HepG2 (cell line): ENCODE measurements around the gene TAOK3. TPM values are rescaled to one million over a fixed set of nuclear protein-coding genes. Genes with fewer than 3 reads are reported as not detected.
A peak's percentile ranks its signal among the peaks of the same experiment; 100 is the strongest.

Source experiments
- ATAC-seq: fragments of 200-7000 bp; cut with Tn5 transposase; 3 replicates; pipeline ENCODE4 v1.9.1; 2020; ENCODE audit warnings: mild to moderate bottlenecking, moderate library complexity
- BruUV-seq: library from RNA; stranded (reverse); fragments of 400-500 nt; replicated peaks from 2 replicates; lab custom pipeline; 2021; lab: Mats Ljungman, UMichigan
- CTCF ChIA-PET: fragments of 300-600 bp; formaldehyde crosslinking; extraction: SDS; loops from one replicate; lab custom pipeline; 2021; ENCODE audit warnings: low total read pairs, inconsistent platforms, low intra/inter-chr PET ratio; lab: Yijun Ruan, JAX
- POLR2A ChIA-PET: fragments of 350-600 bp; sonication (Branson Sonifier 250); formaldehyde crosslinking; loops from one replicate; lab custom pipeline; 2020; ENCODE audit warnings: antibody characterized with exemption, inconsistent platforms; lab: Yijun Ruan, JAX
- DNase-seq: peaks from one replicate; pipeline ENCODE4 v3.0.0-alpha.2; 2015; ENCODE audit warnings: low spot score
- FAIRE-seq: peaks from 3 replicates; lab custom pipeline; 2011; peaks lifted over from hg19 to GRCh38; lab: Jason Lieb, UNC
- H2AFZ ChIP-seq: one replicate; pipeline ENCODE4 v1.6.1; 2011; ENCODE audit warnings: low read length, inconsistent platforms
- H3K27ac ChIP-seq: fragments of 300-600 bp; 3 replicates; pipeline ENCODE4 v1.8.0; 2011; ENCODE audit warnings: mixed run types, mild to moderate bottlenecking, mixed read lengths, low read length, inconsistent platforms; ENCODE audit not compliant: insufficient read depth; ENCODE audit errors: extremely low read length
- H3K27me3 ChIP-seq, 2 experiments: fragments of 200-600 bp in 1 of 2; 2 replicates in 1 of 2; 3 replicates in 1 of 2; pipeline versions ENCODE4 v1.6.0 to v1.8.0; 2011; ENCODE audit warnings: low read length in 2 of 2, mild to moderate bottlenecking in 2 of 2, moderate library complexity in 2 of 2, inconsistent platforms in 1 of 2; ENCODE audit not compliant: insufficient read depth in 2 of 2, control insufficient read depth in 1 of 2
- H3K36me3 ChIP-seq, 2 experiments: fragments of 200-600 bp in 1 of 2; replicated peaks in 1 of 2; 2 replicates in 1 of 2; 3 replicates in 1 of 2; pipeline versions ENCODE4 v1.5.1 to v1.8.0; 2011; ENCODE audit warnings: low read length in 2 of 2, inconsistent platforms in 1 of 2; ENCODE audit not compliant: insufficient read depth in 2 of 2, control insufficient read depth in 1 of 2
- H3K4me1 ChIP-seq: 2 replicates; pipeline ENCODE4 v1.5.1; 2012; ENCODE audit warnings: low read length, inconsistent platforms; ENCODE audit not compliant: insufficient read depth
- H3K4me2 ChIP-seq: 2 replicates; pipeline ENCODE4 v1.6.0; 2011; ENCODE audit warnings: low read depth, low read length, inconsistent platforms
- H3K4me3 ChIP-seq, 3 experiments: fragments of 200-600 bp in 1 of 3; sonication (generic), shearing (Covaris generic) in 1 of 3; replicated peaks in 1 of 3; 2 replicates each; pipeline ENCODE4 v1.5.1; 2011 to 2016; ENCODE audit warnings: low read length in 3 of 3, inconsistent platforms in 2 of 3, low read depth in 2 of 3, mild to moderate bottlenecking in 2 of 3, control low read depth in 1 of 3, mixed read lengths in 1 of 3; ENCODE audit not compliant: insufficient read depth in 1 of 3
- H3K79me2 ChIP-seq: one replicate; pipeline ENCODE4 v1.6.1; 2011; ENCODE audit warnings: low read length, inconsistent platforms; ENCODE audit not compliant: insufficient read depth
- H3K9ac ChIP-seq: 2 replicates; pipeline ENCODE4 v1.6.0; 2011; ENCODE audit warnings: mild to moderate bottlenecking, low read depth, low read length, inconsistent platforms; ENCODE audit not compliant: insufficient read depth
- H3K9me3 ChIP-seq: 2 replicates; pipeline ENCODE4 v1.5.1; 2012; ENCODE audit warnings: mild to moderate bottlenecking, low read length
- H4K20me1 ChIP-seq: 2 replicates; pipeline ENCODE4 v1.6.0; 2011; ENCODE audit warnings: inconsistent platforms, mild to moderate bottlenecking, low read length, moderate library complexity; ENCODE audit not compliant: insufficient read depth
- ARID2 ChIP-seq: sonication (generic); formaldehyde crosslinking; IDR thresholded peaks from 2 replicates; pipeline ENCODE4 v1.8.1; 2022; ENCODE audit warnings: mild to moderate bottlenecking, missing genetic modification reagents, borderline replicate concordance
- CHD4 ChIP-seq: fragments of 200-600 bp; sonication (generic); IDR thresholded peaks from 2 replicates; pipeline ENCODE4 v1.7.0; 2017; ENCODE audit warnings: mild to moderate bottlenecking, low read length, borderline replicate concordance
- FOXP1 ChIP-seq, 2 experiments: fragments of 450-650 bp in 1 of 2; IDR thresholded peaks; 2 replicates each; pipeline ENCODE4 v1.6.1; 2017 to 2018; ENCODE audit warnings: antibody characterized with exemption in 1 of 2
- GATAD2A ChIP-seq: IDR thresholded peaks from 2 replicates; pipeline ENCODE4 v1.6.1; 2016
- MXD4 ChIP-seq: IDR thresholded peaks from 2 replicates; pipeline ENCODE4 v1.6.1; 2016; ENCODE audit warnings: mild to moderate bottlenecking, missing biosample characterization, missing genetic modification reagents
- NFE2L2 ChIP-seq: fragments of 150-350 bp; IDR thresholded peaks from 2 replicates; pipeline ENCODE4 v1.6.1; 2014; ENCODE audit warnings: low read length
- PAXIP1 ChIP-seq: sonication (generic); formaldehyde crosslinking; conservative IDR thresholded peaks from 2 replicates; pipeline ENCODE4 v1.4.0; 2020; ENCODE audit warnings: mild to moderate bottlenecking, missing genetic modification reagents, moderate library complexity
- RXRB ChIP-seq: IDR thresholded peaks from 2 replicates; pipeline ENCODE4 v1.6.1; 2016; ENCODE audit warnings: borderline replicate concordance, missing genetic modification reagents, missing compliant biosample characterization
- SAP130 ChIP-seq: IDR thresholded peaks from 2 replicates; pipeline ENCODE4 v1.6.1; 2016; ENCODE audit warnings: low read depth
- SNAPC2 ChIP-seq: sonication (generic); formaldehyde crosslinking; IDR thresholded peaks from 2 replicates; pipeline ENCODE4 v1.8.1; 2022; ENCODE audit warnings: mild to moderate bottlenecking, missing genetic modification reagents
- SOX13 ChIP-seq, 3 experiments: fragments of 450-650 bp in 1 of 3; sonication (generic) in 1 of 3; formaldehyde crosslinking in 1 of 3; IDR thresholded peaks in 2 of 3; conservative IDR thresholded peaks in 1 of 3; 2 replicates each; pipeline versions ENCODE4 v1.5.0 to v1.6.1; 2016 to 2020; ENCODE audit warnings: antibody characterized with exemption in 1 of 3, mild to moderate bottlenecking in 1 of 3, missing compliant biosample characterization in 1 of 3, missing genetic modification reagents in 1 of 3, moderate library complexity in 1 of 3
- ZMYM3 ChIP-seq: sonication (generic); formaldehyde crosslinking; IDR thresholded peaks from 2 replicates; pipeline ENCODE4 v1.5.1; 2020; ENCODE audit warnings: mild to moderate bottlenecking, missing genetic modification reagents
- ZNF513 ChIP-seq: sonication (generic); formaldehyde crosslinking; conservative IDR thresholded peaks from 2 replicates; pipeline ENCODE4 v1.5.0; 2020; ENCODE audit warnings: missing genetic modification reagents
- WGBS: methylation state at CpG from one replicate; pipeline ENCODE4 v1.1.6; 2017; ENCODE audit warnings: low lambda C conversion rate; 5-methylcytosine and 5-hydroxymethylcytosine counted together
- in situ Hi-C: cut with HindIII; loops from 2 replicates; pipeline ENCODE4 v1.10.0; 2017; ENCODE audit warnings: low pct_unique_long_range_greater_than_20kb; ENCODE audit not compliant: extremely low pct_ligation_motif_present
- intact Hi-C: fragments of 100-400 bp; cut with micrococcal nuclease; formaldehyde crosslinking; loops from one replicate; pipeline ENCODE4 v1.10.0; 2022; ENCODE audit not compliant: unreplicated experiment
- polyA plus RNA-seq, 8 experiments: library from polyadenylated mRNA; depleted of rRNA in 3 of 8; stranded (reverse) in 7 of 8; unstranded in 1 of 8; fragments of >200 nt; fragmentation: Illumina TruSeq in 4 of 8; extraction: Trizol in 4 of 8; gene quantifications; 2 replicates each; pipeline versions ENCODE4 v1.2.1 to v1.2.3, GENCODE V29; 2011 to 2016; ENCODE audit warnings: low read depth in 4 of 8, missing spikeins in 1 of 8, mixed read lengths in 1 of 8; ENCODE audit not compliant: insufficient read depth in 1 of 8
- total RNA-seq, 5 experiments: library from RNA; depleted of rRNA; stranded (reverse); fragments of >200 nt; fragmentation: Illumina TruSeq; extraction: Trizol; gene quantifications; 2 replicates each; pipeline ENCODE4 v1.2.3, GENCODE V29; 2016; ENCODE audit warnings: low read depth in 1 of 5
- TF ChIP-seq, protein P1 (sequence below): sonication (generic); formaldehyde crosslinking; IDR thresholded peaks from 2 replicates; pipeline ENCODE4 v1.5.1; 2020; ENCODE audit warnings: mild to moderate bottlenecking, missing genetic modification reagents, moderate library complexity

TAOK3 gene
- total and polyA plus RNA-seq, 2 of the 13 experiments (the other 11 are each of a cell fraction or from before 2014, with no cell fraction given): 10.4 to 12.3 TPM

GRCh38 chr12:118350908-118351559 lies 21.7 kb downstream of the TAOK3 start (continued):
- peak; percentile 28; the same call in 1 of the 2 replicates for TF ChIP-seq PAXIP1 (CRISPR knock-in tag)
- TF ChIP-seq GATAD2A: peak; percentile 44; the same call in 1 of the 2 replicates
- peak; percentile 8; the same call in 1 of the 2 replicates for TF ChIP-seq RXRB
- TF ChIP-seq SAP130 (CRISPR knock-in tag): peak; percentile 34; the same call in 1 of the 2 replicates
- no peak for TF ChIP-seq FOXP1 (IDR thresholded peaks at IDR 0.05)
- TF ChIP-seq FOXP1 (CRISPR knock-in tag; IDR thresholded peaks at IDR 0.05): peak; percentile 69
- TF ChIP-seq SOX13 (IDR thresholded peaks at IDR 0.05): no peak
- TF ChIP-seq SOX13 (CRISPR knock-in tag; conservative IDR thresholded peaks at IDR 0.05 in 1 of 2, IDR thresholded peaks at IDR 0.05 in 1 of 2): peak in 1 of 2 experiments; percentile 49; a peak in 1 of 4 replicates
- TF ChIP-seq CHD4: no peak
- no peak for TF ChIP-seq MXD4 (CRISPR knock-in tag)
- TF ChIP-seq ZMYM3: peak; percentile 55; the same call in 1 of the 2 replicates

- in situ Hi-C loops: no loop called here
- FAIRE-seq (no peak), DNase-seq (no peak), ATAC-seq (no peak)
- Histone ChIP-seq H3K36me3 (no peaks in the 10 kb centered on the region), H3K4me3 (no peak overlapping the region), H4K20me1 (0 out of 2 replicates have a peak, but pooled peaks cover 7% of the 10 kb centered on the region), H3K79me2 (peaks cover 2% of the 10 kb centered on the region), H3K27ac (no peak overlapping the region), H3K4me1 (peaks cover 26% of the 10 kb centered on the region), H3K9ac (no peak overlapping the region), H3K9me3 (no peaks in the 10 kb centered on the region), H3K4me2 (no peak overlapping the region), H3K27me3 (no peaks in the 10 kb centered on the region), H2AFZ (no peak overlapping the region)
- no TSS peak for BruUV-seq
- CTCF ChIA-PET: no interaction called here
- POLR2A ChIA-PET: interaction anchor here (1.3 kb wide), 1 partner anchor 25 kb away, joined by 5 read pairs; the partner anchor contains the start of gene TAOK3
- intact Hi-C loops: no loop called here
- 93% methylated on average over 2 of the region's 2 CpGs for WGBS
- TF ChIP-seq SNAPC2 (CRISPR knock-in tag) (no peak), NFE2L2 (no peak), ZNF513 (no peak), ARID2 (no peak)
- TF ChIP-seq, protein P1, sequence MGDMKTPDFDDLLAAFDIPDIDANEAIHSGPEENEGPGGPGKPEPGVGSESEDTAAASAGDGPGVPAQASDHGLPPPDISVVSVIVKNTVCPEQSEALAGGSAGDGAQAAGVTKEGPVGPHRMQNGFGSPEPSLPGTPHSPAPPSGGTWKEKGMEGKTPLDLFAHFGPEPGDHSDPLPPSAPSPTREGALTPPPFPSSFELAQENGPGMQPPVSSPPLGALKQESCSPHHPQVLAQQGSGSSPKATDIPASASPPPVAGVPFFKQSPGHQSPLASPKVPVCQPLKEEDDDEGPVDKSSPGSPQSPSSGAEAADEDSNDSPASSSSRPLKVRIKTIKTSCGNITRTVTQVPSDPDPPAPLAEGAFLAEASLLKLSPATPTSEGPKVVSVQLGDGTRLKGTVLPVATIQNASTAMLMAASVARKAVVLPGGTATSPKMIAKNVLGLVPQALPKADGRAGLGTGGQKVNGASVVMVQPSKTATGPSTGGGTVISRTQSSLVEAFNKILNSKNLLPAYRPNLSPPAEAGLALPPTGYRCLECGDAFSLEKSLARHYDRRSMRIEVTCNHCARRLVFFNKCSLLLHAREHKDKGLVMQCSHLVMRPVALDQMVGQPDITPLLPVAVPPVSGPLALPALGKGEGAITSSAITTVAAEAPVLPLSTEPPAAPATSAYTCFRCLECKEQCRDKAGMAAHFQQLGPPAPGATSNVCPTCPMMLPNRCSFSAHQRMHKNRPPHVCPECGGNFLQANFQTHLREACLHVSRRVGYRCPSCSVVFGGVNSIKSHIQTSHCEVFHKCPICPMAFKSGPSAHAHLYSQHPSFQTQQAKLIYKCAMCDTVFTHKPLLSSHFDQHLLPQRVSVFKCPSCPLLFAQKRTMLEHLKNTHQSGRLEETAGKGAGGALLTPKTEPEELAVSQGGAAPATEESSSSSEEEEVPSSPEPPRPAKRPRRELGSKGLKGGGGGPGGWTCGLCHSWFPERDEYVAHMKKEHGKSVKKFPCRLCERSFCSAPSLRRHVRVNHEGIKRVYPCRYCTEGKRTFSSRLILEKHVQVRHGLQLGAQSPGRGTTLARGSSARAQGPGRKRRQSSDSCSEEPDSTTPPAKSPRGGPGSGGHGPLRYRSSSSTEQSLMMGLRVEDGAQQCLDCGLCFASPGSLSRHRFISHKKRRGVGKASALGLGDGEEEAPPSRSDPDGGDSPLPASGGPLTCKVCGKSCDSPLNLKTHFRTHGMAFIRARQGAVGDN: no peak
These were observed 24.8 kb downstream of the TAOK3 start for GRCh38 chr12:118347916-118348315.
